Neuronal stem cell (in vitro differentiated cells): Measurements from ENCODE around the gene SMDT1.
"Not testable (repeated sequence)": the region's sequence is repeated elsewhere in the genome, so short reads cannot be mapped to it uniquely, and the experiment has no call there.

Source experiments
- DNase-seq: peaks from one replicate; pipeline ENCODE4 v3.0.0-alpha.2; 2013; ENCODE audit warnings: low spot score
- H2AFZ ChIP-seq: one replicate; pipeline ENCODE4 v1.6.1; 2013; ENCODE audit warnings: mild to moderate bottlenecking, low read length, inconsistent platforms
- H2AK5ac ChIP-seq: 2 replicates; pipeline ENCODE4 v1.6.1; 2013; ENCODE audit warnings: low read depth, mild to moderate bottlenecking, inconsistent platforms, low read length, moderate library complexity, mixed read lengths
- H2BK120ac ChIP-seq: 2 replicates; pipeline ENCODE4 v1.6.1; 2013; ENCODE audit warnings: low read depth, mild to moderate bottlenecking, inconsistent platforms, low read length, moderate library complexity, mixed read lengths
- H2BK12ac ChIP-seq: one replicate; pipeline ENCODE4 v1.6.1; 2013; ENCODE audit warnings: low read length, inconsistent platforms
- H2BK15ac ChIP-seq: 2 replicates; pipeline ENCODE4 v1.6.1; 2013; ENCODE audit warnings: mild to moderate bottlenecking, low read length, inconsistent platforms, mixed read lengths
- H2BK5ac ChIP-seq: one replicate; pipeline ENCODE4 v1.6.1; 2013; ENCODE audit warnings: inconsistent platforms, mild to moderate bottlenecking, low read length, moderate library complexity
- H3K14ac ChIP-seq: one replicate; pipeline ENCODE4 v1.6.1; 2013; ENCODE audit warnings: low read length, inconsistent platforms
- H3K18ac ChIP-seq: 2 replicates; pipeline ENCODE4 v1.6.1; 2013; ENCODE audit warnings: low read length, inconsistent platforms
- H3K23ac ChIP-seq: 2 replicates; pipeline ENCODE4 v1.6.1; 2013; ENCODE audit warnings: low read depth, mild to moderate bottlenecking, mixed read lengths, low read length, inconsistent platforms; ENCODE audit not compliant: poor library complexity
- H3K27ac ChIP-seq: replicated peaks from 3 replicates; pipeline ENCODE4 v1.5.1; 2013; ENCODE audit warnings: low read length, inconsistent platforms
- H3K27me3 ChIP-seq, 3 experiments: 2 replicates each; pipeline ENCODE4 v1.6.1; 2013; ENCODE audit warnings: low read length in 3 of 3, mild to moderate bottlenecking in 2 of 3, inconsistent platforms in 1 of 3, low read depth in 1 of 3, mixed read lengths in 1 of 3, moderate library complexity in 1 of 3; ENCODE audit not compliant: control insufficient read depth in 3 of 3, insufficient read depth in 3 of 3
- H3K36me3 ChIP-seq, 2 donors: replicated peaks in 1 of 2; 2 replicates each; pipeline ENCODE4 v1.6.1; 2013; ENCODE audit warnings: low read length in 2 of 2; ENCODE audit not compliant: control insufficient read depth in 2 of 2, insufficient read depth in 2 of 2
- H3K4ac ChIP-seq: 2 replicates; pipeline ENCODE4 v1.6.1; 2013; ENCODE audit warnings: inconsistent platforms, mild to moderate bottlenecking, low read length, moderate library complexity
- H3K4me1 ChIP-seq, 2 donors: 1 replicate in 1 of 2; 2 replicates in 1 of 2; pipeline ENCODE4 v1.6.1; 2013; ENCODE audit warnings: low read length in 2 of 2, low read depth in 1 of 2; ENCODE audit not compliant: control insufficient read depth in 2 of 2, insufficient read depth in 1 of 2
- H3K4me2 ChIP-seq: one replicate; pipeline ENCODE4 v1.6.1; 2013; ENCODE audit warnings: mild to moderate bottlenecking, low read length, inconsistent platforms; ENCODE audit not compliant: insufficient read depth, poor library complexity, severe bottlenecking
- H3K4me3 ChIP-seq, 2 donors: 2 replicates each; pipeline ENCODE4 v1.5.1; 2013; ENCODE audit warnings: low read length in 2 of 2, mild to moderate bottlenecking in 2 of 2, inconsistent platforms in 1 of 2, moderate library complexity in 1 of 2
- H3K79me1 ChIP-seq: one replicate; pipeline ENCODE4 v1.6.1; 2013; ENCODE audit warnings: low read depth, mild to moderate bottlenecking, inconsistent platforms, low read length, moderate library complexity
- H3K9ac ChIP-seq: one replicate; pipeline ENCODE4 v1.6.1; 2013; ENCODE audit warnings: mild to moderate bottlenecking, low read depth, low read length, inconsistent platforms; ENCODE audit not compliant: poor library complexity
- H3K9me3 ChIP-seq, 2 donors: replicated peaks in 1 of 2; 2 replicates each; pipeline versions ENCODE3 to v1.6.1; 2013; ENCODE audit warnings: low read length in 2 of 2, mild to moderate bottlenecking in 2 of 2, inconsistent platforms in 1 of 2, low read depth in 1 of 2, mixed read lengths in 1 of 2, moderate library complexity in 1 of 2; ENCODE audit not compliant: control insufficient read depth in 2 of 2, insufficient read depth in 1 of 2
- H4K8ac ChIP-seq: one replicate; pipeline ENCODE4 v1.6.1; 2013; ENCODE audit warnings: low read depth, mild to moderate bottlenecking, inconsistent platforms, low read length, moderate library complexity
- H4K91ac ChIP-seq: one replicate; pipeline ENCODE4 v1.6.1; 2013; ENCODE audit warnings: low read length, low read depth, mild to moderate bottlenecking, inconsistent platforms; ENCODE audit not compliant: poor library complexity
- WGBS, 2 donors: extraction: QIAGEN DNeasy Blood & Tissue Kit; methylation state at CpG; one replicate each; pipeline ENCODE4 v1.1.7; 2013; ENCODE audit warnings: missing lambda C conversion rate in 2 of 2, mixed read lengths in 1 of 2; ENCODE audit not compliant: insufficient read length in 2 of 2, insufficient replicate concordance in 1 of 2; ENCODE audit errors: extremely low coverage in 2 of 2; 5-methylcytosine and 5-hydroxymethylcytosine counted together

The SMDT1 gene

GRCh38 chr22:42070517-42071422 lies 8.7 kb upstream of the SMDT1 start, which contains the start of gene NAGA:
Gene NAGA, minus strand, starts transcription at chr22:42070812. Its CDS starts 515 bp downstream, at chr22:42070297.
- H3K18ac ChIP-seq = peak within 1 kb of the TSS; percentile 99
- no peak within 1 kb of the TSS for H2BK12ac ChIP-seq
- peaks cover 0 to 12% of the 10 kb centered on the region in 2 donors for H3K9me3 ChIP-seq
- peaks cover 11 to 26% of the 10 kb centered on the region in 2 donors for H3K36me3 ChIP-seq
- peak; percentile 94 for DNase-seq
- H2BK120ac ChIP-seq = no peak within 1 kb of the TSS
- H3K23ac ChIP-seq = peak within 1 kb of the TSS; percentile 82
- H3K4me1 ChIP-seq = peaks cover 10 to 12% of the 10 kb centered on the region in 2 donors
- peak within 1 kb of the TSS; percentile 67 for H3K27ac ChIP-seq
- peak within 1 kb of the TSS; percentile 89 for H3K9ac ChIP-seq
- peak within 1 kb of the TSS; percentile 25 for H3K14ac ChIP-seq
- H3K27me3 ChIP-seq = no peaks in the 10 kb centered on the region
- H3K4ac ChIP-seq = no peak within 1 kb of the TSS
- peak within 1 kb of the TSS; percentile 97 for H2BK5ac ChIP-seq
- peak within 1 kb of the TSS; percentile 96 for H2AFZ ChIP-seq
- H3K4me3 ChIP-seq = peak within 1 kb of the TSS; percentile 58 to 75
- peak within 1 kb of the TSS; percentile 83 for H3K4me2 ChIP-seq
- no peak within 1 kb of the TSS for H4K91ac ChIP-seq
- H2AK5ac ChIP-seq = peak within 1 kb of the TSS; percentile 4
- WGBS, 2 donors = no CpG with 5 or more reads among the region's 56 CpGs
- peak within 1 kb of the TSS; percentile 99 for H4K8ac ChIP-seq
- H2BK15ac ChIP-seq = no peak within 1 kb of the TSS
- H3K79me1 ChIP-seq = no peaks in the 10 kb centered on the region

DNA sequence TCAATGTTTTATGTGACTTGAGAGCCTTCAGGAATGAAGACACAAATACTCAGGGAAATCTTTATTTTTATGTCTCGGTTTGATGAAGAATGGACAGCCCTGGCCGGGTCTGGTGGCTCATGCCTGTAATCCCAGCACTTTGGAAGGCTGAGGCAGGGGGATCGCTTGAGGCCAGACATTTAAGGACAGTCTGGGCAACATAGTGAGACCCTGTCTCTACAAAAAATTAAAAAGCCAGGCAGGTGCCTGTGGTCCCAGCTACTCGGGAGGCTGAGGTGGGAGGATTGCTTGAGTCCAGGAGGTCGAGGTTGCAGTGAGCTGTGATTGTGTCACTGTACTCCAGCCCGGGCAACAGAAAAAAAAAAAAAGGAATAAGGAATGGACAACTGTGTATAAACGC lies 8.0 kb upstream of the SMDT1 start:
- H2BK5ac ChIP-seq, H2BK15ac ChIP-seq, H3K27me3 ChIP-seq, DNase-seq, H2BK12ac ChIP-seq, H3K79me1 ChIP-seq, H3K27ac ChIP-seq, H3K18ac ChIP-seq, H2AK5ac ChIP-seq, H4K91ac ChIP-seq, H3K23ac ChIP-seq, H3K9ac ChIP-seq, H2BK120ac ChIP-seq, H3K14ac ChIP-seq, H3K4ac ChIP-seq, H4K8ac ChIP-seq, H2AFZ ChIP-seq: not testable (repeated sequence)
- H3K4me3 ChIP-seq = peak overlapping the region in 1 of 2 donors; percentile 58
- peaks cover 10 to 11% of the 10 kb centered on the region in 2 donors for H3K4me1 ChIP-seq
- H3K9me3 ChIP-seq = peaks cover 0 to 12% of the 10 kb centered on the region in 2 donors
- no CpG with 5 or more reads among the region's 7 CpGs for WGBS, 2 donors
- peak overlapping the region; percentile 83 for H3K4me2 ChIP-seq
- peaks cover 11 to 19% of the 10 kb centered on the region in 2 donors for H3K36me3 ChIP-seq

- H3K18ac ChIP-seq = no peak overlapping the region
- no peak overlapping the region for H4K91ac ChIP-seq
- peaks cover 10 to 11% of the 10 kb centered on the region in 2 donors for H3K4me1 ChIP-seq
- no peaks in the 10 kb centered on the region for H3K27me3 ChIP-seq
- no peak for DNase-seq
- H3K4me2 ChIP-seq = no peak overlapping the region
- no peak overlapping the region for H3K4ac ChIP-seq
- no peak overlapping the region for H3K4me3 ChIP-seq
- WGBS, 2 donors = no CpG with 5 or more reads among the region's 8 CpGs
- H4K8ac ChIP-seq = no peak overlapping the region
- H3K36me3 ChIP-seq = peaks cover 2 to 7% of the 10 kb centered on the region in 2 donors
- H3K9me3 ChIP-seq = peaks cover 0 to 12% of the 10 kb centered on the region in 2 donors
- H3K14ac ChIP-seq = no peak overlapping the region
- H2BK15ac ChIP-seq = no peak overlapping the region
- no peak overlapping the region for H3K27ac ChIP-seq
- H3K9ac ChIP-seq = no peak overlapping the region
- no peak overlapping the region for H2BK5ac ChIP-seq
- no peak overlapping the region for H2AFZ ChIP-seq
- H2BK12ac ChIP-seq = no peak overlapping the region
- no peaks in the 10 kb centered on the region for H3K79me1 ChIP-seq
- H2BK120ac ChIP-seq = no peak overlapping the region
- H2AK5ac ChIP-seq = no peak overlapping the region
- H3K23ac ChIP-seq = no peak overlapping the region
Measured at GRCh38 chr22:42072606-42073330, 6.7 kb upstream of the SMDT1 start.

- H4K8ac ChIP-seq = no peak overlapping the region
- no peak overlapping the region for H3K4me3 ChIP-seq
- H3K4ac ChIP-seq = no peak overlapping the region
- DNase-seq = no peak
- no peak overlapping the region for H4K91ac ChIP-seq
- peak overlapping the region; percentile 89 for H3K23ac ChIP-seq
- H3K27me3 ChIP-seq = no peaks in the 10 kb centered on the region
- peak overlapping the region; percentile 64 for H2AK5ac ChIP-seq
- no peak overlapping the region for H3K4me2 ChIP-seq
- no peak overlapping the region for H2BK120ac ChIP-seq
- no peaks in the 10 kb centered on the region for H3K36me3 ChIP-seq
- H2BK15ac ChIP-seq = peak overlapping the region; percentile 86
- H3K9ac ChIP-seq = no peak overlapping the region
- H3K9me3 ChIP-seq = peaks cover 0 to 12% of the 10 kb centered on the region in 2 donors
- H3K79me1 ChIP-seq = no peaks in the 10 kb centered on the region
- no peak overlapping the region for H2BK12ac ChIP-seq
- H3K14ac ChIP-seq = no peak overlapping the region
- H3K4me1 ChIP-seq = peaks cover 10 to 11% of the 10 kb centered on the region in 2 donors
- H3K27ac ChIP-seq = no peak overlapping the region
- no CpG with 5 or more reads among the region's 14 CpGs for WGBS, 2 donors
- no peak overlapping the region for H2AFZ ChIP-seq
- H2BK5ac ChIP-seq = peak overlapping the region; percentile 90
- H3K18ac ChIP-seq = peak overlapping the region; percentile 93
Measured at GRCh38 chr22:42073621-42074041, 5.9 kb upstream of the SMDT1 start.
